GM18870 (cell line): ENCODE results near the gene FCRL2.

Experiments used
- ATAC-seq: cut with Tn5 transposase; IDR thresholded peaks from one replicate; pipeline ENCODE4 v1.9.1; 2021; ENCODE audit warnings: moderate library complexity; ENCODE audit not compliant: unreplicated experiment

Gene FCRL2

GRCh38 chr1:157776971-157777391 is at the start of gene FCRL2:
Gene FCRL2 (minus strand): TSS chr1:157777132. CDS start chr1:157777073, 59 bp downstream.
- peak; percentile 68 for ATAC-seq

GRCh38 chr1:157820299-157820698 is 43.4 kb upstream of the FCRL2 start:
- no peak for ATAC-seq

- no peak for ATAC-seq
These were observed 43.0 kb upstream of the FCRL2 start, which contains the start of gene FCRL1 for GRCh38 chr1:157819896-157820295. Gene FCRL1 (minus strand): TSS chr1:157820120. CDS start chr1:157820037, 83 bp downstream.

GRCh38 chr1:157819215-157819614 is 42.3 kb upstream of the FCRL2 start:
- no peak for ATAC-seq

GRCh38 chr1:157813269-157813668 is 36.3 kb upstream of the FCRL2 start:
- ATAC-seq: no peak

- peak; percentile 75 for ATAC-seq
These were observed 29.7 kb upstream of the FCRL2 start for GRCh38 chr1:157806431-157807149.

GRCh38 chr1:157803851-157804250 is 26.9 kb upstream of the FCRL2 start:
- ATAC-seq: no peak

GRCh38 chr1:157799996-157800395 is 23.1 kb upstream of the FCRL2 start:
- no peak for ATAC-seq

- ATAC-seq: no peak
These were observed 21.3 kb upstream of the FCRL2 start for GRCh38 chr1:157798211-157798610.

GRCh38 chr1:157785248-157785647 is 8.3 kb upstream of the FCRL2 start:
- ATAC-seq: no peak

- no peak for ATAC-seq
These were observed 7.9 kb upstream of the FCRL2 start for GRCh38 chr1:157784801-157785200.

- no peak for ATAC-seq
These were observed 6.0 kb upstream of the FCRL2 start for GRCh38 chr1:157782931-157783330.

- ATAC-seq: peak; percentile 50
These were observed 4.1 kb upstream of the FCRL2 start for GRCh38 chr1:157781048-157781447.

GRCh38 chr1:157775101-157775870 is 1.6 kb downstream of the FCRL2 start:
- no peak for ATAC-seq

- ATAC-seq: no peak
These were observed 2.5 kb downstream of the FCRL2 start for GRCh38 chr1:157774412-157774811.

GRCh38 chr1:157773493-157774350 is 3.2 kb downstream of the FCRL2 start:
- ATAC-seq: peak; percentile 43

- no peak for ATAC-seq
These were observed 5.1 kb downstream of the FCRL2 start for GRCh38 chr1:157771661-157772425.

- ATAC-seq: no peak
These were observed 6.4 kb downstream of the FCRL2 start for GRCh38 chr1:157770442-157771043.

GRCh38 chr1:157766792-157767191 is 10.1 kb downstream of the FCRL2 start:
- ATAC-seq: no peak

GRCh38 chr1:157758018-157758417 is 18.9 kb downstream of the FCRL2 start:
- ATAC-seq: no peak
